CD4-positive, alpha-beta T cell (primary cell): ENCODE measurements around the gene ERCC8. TPM values are rescaled to one million over a fixed set of nuclear protein-coding genes. Genes with fewer than 3 reads are reported as not detected.

Source experiments
- ATAC-seq: fragments of 200-7000 bp; cut with Tn5 transposase; one replicate; pipeline ENCODE4 v1.10.0; 2022; ENCODE audit warnings: mild to moderate bottlenecking; ENCODE audit not compliant: poor library complexity
- CTCF ChIA-PET: fragments of 350-600 bp; sonication (Branson Sonifier 250); formaldehyde crosslinking; loops from one replicate; lab custom pipeline; 2021; ENCODE audit warnings: antibody characterized with exemption, inconsistent platforms; lab: Charles Lee
- POLR2A ChIA-PET: fragments of 350-600 bp; sonication (Branson Sonifier 250); formaldehyde crosslinking; loops from one replicate; lab custom pipeline; 2021; ENCODE audit warnings: antibody characterized with exemption, inconsistent platforms; lab: Charles Lee
- DNase-seq, 14 experiments: peaks; one replicate each; pipeline ENCODE4 v3.0.0-alpha.2; 2013 to 2020; ENCODE audit warnings: mixed read lengths in 2 of 14
- H3K27ac ChIP-seq, 2 donors: one replicate each; pipeline versions ENCODE4 v1.5.1 to v1.7.0; 2013; ENCODE audit warnings: low read length in 2 of 2, low read depth in 1 of 2, mild to moderate bottlenecking in 1 of 2
- H3K27me3 ChIP-seq, 2 experiments: 1 replicate in 1 of 2; 2 replicates in 1 of 2; pipeline versions ENCODE4 v1.6.1 to v1.7.0; 2013; ENCODE audit warnings: low read length in 2 of 2, control low read depth in 1 of 2, mild to moderate bottlenecking in 1 of 2, moderate library complexity in 1 of 2; ENCODE audit not compliant: insufficient read depth in 2 of 2, control insufficient read depth in 1 of 2
- H3K36me3 ChIP-seq: one replicate; pipeline ENCODE4 v1.6.1; 2013; ENCODE audit warnings: low read length, control low read depth; ENCODE audit not compliant: insufficient read depth
- H3K4me1 ChIP-seq: one replicate; pipeline ENCODE4 v1.6.1; 2013; ENCODE audit warnings: low read length, control low read depth; ENCODE audit not compliant: insufficient read depth
- H3K4me3 ChIP-seq: one replicate; pipeline ENCODE4 v1.5.1; 2013; ENCODE audit warnings: mild to moderate bottlenecking, low read length, moderate library complexity
- H3K9me3 ChIP-seq, 2 experiments: 1 replicate in 1 of 2; 2 replicates in 1 of 2; pipeline versions ENCODE4 v1.6.1 to v1.7.0; 2013; ENCODE audit warnings: low read length in 2 of 2, mild to moderate bottlenecking in 2 of 2, control low read depth in 1 of 2, moderate library complexity in 1 of 2; ENCODE audit not compliant: control insufficient read depth in 1 of 2, insufficient read depth in 1 of 2
- H3K27ac Mint-ChIP-seq: one replicate; pipeline ENCODE4 v1.8.0; 2020; ENCODE audit warnings: mixed read lengths
- H3K27me3 Mint-ChIP-seq: one replicate; pipeline ENCODE4 v1.8.0; 2021; ENCODE audit warnings: mixed read lengths
- H3K36me3 Mint-ChIP-seq: one replicate; pipeline ENCODE4 v1.8.0; 2021; ENCODE audit warnings: low read depth, mixed read lengths
- H3K4me1 Mint-ChIP-seq: one replicate; pipeline ENCODE4 v1.8.0; 2021; ENCODE audit warnings: low read depth, mixed read lengths
- H3K4me3 Mint-ChIP-seq: one replicate; pipeline ENCODE4 v1.8.0; 2020; ENCODE audit warnings: mild to moderate bottlenecking, mixed read lengths
- H3K9me3 Mint-ChIP-seq: one replicate; pipeline ENCODE4 v1.8.0; 2020; ENCODE audit warnings: mixed read lengths
- CTCF ChIP-seq: fragments of 200-600 bp; IDR thresholded peaks from one replicate; pipeline ENCODE4 v1.8.0; 2022; ENCODE audit warnings: antibody characterized with exemption, mild to moderate bottlenecking
- intact Hi-C, 2 experiments: fragments of 100-400 bp; cut with DNase I in 1 of 2; cut with micrococcal nuclease in 1 of 2; formaldehyde crosslinking; loops; one replicate each; pipeline versions ENCODE4 v1.15.1 to v1.9.0; 2023 to 2025; cut with DNase I, micrococcal nuclease
- total RNA-seq, 174 experiments: library from RNA in 2 of 174; stranded (reverse) in 2 of 174; gene quantifications; one replicate each; pipeline ENCODE4 v1.2.3 and lab custom pipeline; 2021 to 2026

The ERCC8 gene
- total RNA-seq, 2 experiments from 2014 or later = 2.6 to 3.7 TPM

- ChIA-PET POLR2A (no interaction called here), CTCF (no interaction called here)
- ATAC-seq = no peak
These were observed 92.6 kb downstream of the ERCC8 start for GRCh38 chr5:60852317-60852716.

GRCh38 chr5:60851626-60852025, 93.2 kb downstream of the ERCC8 start:
- ChIA-PET CTCF (no interaction called here), POLR2A (no interaction called here)
- no peaks in the 10 kb centered on the region for H3K9me3 Mint-ChIP-seq
- H3K4me3 Mint-ChIP-seq = no peak overlapping the region
- intact Hi-C loops = no loop called here
- Histone ChIP-seq H3K4me3 (no peak overlapping the region), H3K9me3 (no peaks in the 10 kb centered on the region), H3K36me3 (no peaks in the 10 kb centered on the region), H3K27ac (no peak overlapping the region), H3K27me3 (peaks cover 0 to 8% of the 10 kb centered on the region in 2 experiments), H3K4me1 (no peaks in the 10 kb centered on the region)
- DNase-seq = no peak
- H3K27me3 Mint-ChIP-seq = peaks cover 2% of the 10 kb centered on the region
- H3K36me3 Mint-ChIP-seq = no peaks in the 10 kb centered on the region
- no peaks in the 10 kb centered on the region for H3K4me1 Mint-ChIP-seq
- H3K27ac Mint-ChIP-seq = no peak overlapping the region
- no peak for ATAC-seq
- TF ChIP-seq CTCF = no peak

More at GRCh38 chr5:60852317-60852716, 92.6 kb downstream of the ERCC8 start:
- Histone ChIP-seq H3K36me3 (no peaks in the 10 kb centered on the region), H3K4me1 (no peaks in the 10 kb centered on the region), H3K27me3 (peaks cover 0 to 6% of the 10 kb centered on the region in 2 experiments), H3K9me3 (no peaks in the 10 kb centered on the region), H3K27ac (no peak overlapping the region), H3K4me3 (no peak overlapping the region)
- Mint-ChIP-seq H3K27me3 (no peaks in the 10 kb centered on the region), H3K4me1 (no peaks in the 10 kb centered on the region), H3K4me3 (no peak overlapping the region), H3K9me3 (no peaks in the 10 kb centered on the region), H3K36me3 (no peaks in the 10 kb centered on the region), H3K27ac (no peak overlapping the region)
- TF ChIP-seq CTCF = no peak
- no peak for DNase-seq
- intact Hi-C loops = no loop called here

- Histone ChIP-seq H3K4me3 (no peak overlapping the region), H3K36me3 (no peaks in the 10 kb centered on the region), H3K27ac (no peak overlapping the region), H3K27me3 (peaks cover 28 to 58% of the 10 kb centered on the region in 2 experiments), H3K9me3 (peaks cover 0 to 5% of the 10 kb centered on the region in 2 experiments), H3K4me1 (peaks cover 13% of the 10 kb centered on the region)
- H3K4me1 Mint-ChIP-seq = peaks cover 9% of the 10 kb centered on the region
- no peak for DNase-seq
- ATAC-seq = no peak
- H3K27me3 Mint-ChIP-seq = peaks cover 45% of the 10 kb centered on the region
- no peaks in the 10 kb centered on the region for H3K36me3 Mint-ChIP-seq
- H3K9me3 Mint-ChIP-seq = no peaks in the 10 kb centered on the region
- ChIA-PET CTCF (no interaction called here), POLR2A (no interaction called here)
- no peak overlapping the region for H3K27ac Mint-ChIP-seq
- TF ChIP-seq CTCF = no peak
- intact Hi-C loops = no loop called here
- no peak overlapping the region for H3K4me3 Mint-ChIP-seq
These were observed 98.6 kb downstream of the ERCC8 start for GRCh38 chr5:60846298-60846697.
